Heart left ventricle (tissue), 16 donors: ENCODE results near the gene AP3S2. TPM values are rescaled to one million over a fixed set of nuclear protein-coding genes. Genes with fewer than 3 reads are reported as not detected.
"Not testable (repeated sequence)": the region's sequence is repeated elsewhere in the genome, so short reads cannot be mapped to it uniquely, and the experiment has no call there.

Experiments
- ATAC-seq, 4 donors: fragments of 200-7000 bp; cut with Tn5 transposase; one replicate each; pipeline ENCODE4 v1.9.1; 2020 to 2022; ENCODE audit warnings: moderate library complexity in 4 of 4, mild to moderate bottlenecking in 3 of 4, moderate number of reproducible peaks in 1 of 4
- DNase-seq, 5 donors: peaks; one replicate each; pipeline ENCODE4 v3.0.0-alpha.2; 2020
- H3K27ac ChIP-seq, 12 donors: fragments of 200-600 bp; sonication (generic) in 4 of 12; one replicate each; pipeline versions ENCODE4 v1.5.0 to v1.8.0; 2016 to 2022; ENCODE audit warnings: mild to moderate bottlenecking in 2 of 12
- H3K27me3 ChIP-seq, 9 donors: fragments of 200-600 bp; sonication (generic) in 2 of 9; one replicate each; pipeline versions ENCODE4 v1.5.1 to v1.8.0; 2016 to 2022; ENCODE audit warnings: mild to moderate bottlenecking in 3 of 9
- H3K36me3 ChIP-seq, 9 donors: fragments of 200-600 bp; sonication (generic) in 2 of 9; one replicate each; pipeline versions ENCODE4 v1.5.0 to v1.8.0; 2018 to 2022; ENCODE audit warnings: mild to moderate bottlenecking in 2 of 9
- H3K4me1 ChIP-seq, 12 donors: fragments of 200-600 bp; sonication (generic) in 4 of 12; one replicate each; pipeline versions ENCODE4 v1.5.0 to v1.8.0; 2016 to 2022; ENCODE audit warnings: mild to moderate bottlenecking in 3 of 12
- H3K4me3 ChIP-seq, 12 donors: fragments of 200-600 bp; sonication (generic) in 4 of 12; one replicate each; pipeline versions ENCODE4 v1.5.0 to v1.8.0; 2017 to 2022; ENCODE audit warnings: mild to moderate bottlenecking in 9 of 12, moderate library complexity in 4 of 12
- H3K9me3 ChIP-seq, 12 donors: fragments of 200-600 bp; sonication (generic) in 4 of 12; one replicate each; pipeline versions ENCODE4 v1.5.0 to v1.8.0; 2016 to 2022; ENCODE audit warnings: mild to moderate bottlenecking in 1 of 12
- POLR2A ChIP-seq, 2 donors: fragments of 450-650 bp; IDR thresholded peaks; one replicate each; pipeline ENCODE4 v1.6.1; 2017; ENCODE audit warnings: antibody characterized with exemption in 2 of 2, mild to moderate bottlenecking in 2 of 2, moderate library complexity in 2 of 2
- WGBS, 4 donors: extraction: QIAGEN DNeasy Blood & Tissue Kit in 2 of 4; methylation state at CpG; one replicate each; pipeline versions ENCODE4 v1.1.5 to v1.1.7; 2013 to 2018; 5-methylcytosine and 5-hydroxymethylcytosine counted together
- intact Hi-C, 10 donors: fragments of 100-400 bp; cut with DNase I; formaldehyde crosslinking; loops; one replicate each; pipeline versions ENCODE4 v1.11.1 to v1.14.2; 2022
- polyA plus RNA-seq, 2 donors: library from polyadenylated mRNA; stranded (reverse); fragments of 200-250 nt; gene quantifications; one replicate each; pipeline ENCODE4 v1.2.3, GENCODE V29; 2013
- total RNA-seq, 9 donors: library from RNA; depleted of rRNA in 2 of 9; stranded (reverse); fragments of >200 nt in 2 of 9; fragmentation: NEBNext Ultra II Directional in 3 of 9; extraction: Animal tissue kit (Norgen Biotek cat#: 25700) in 3 of 9; gene quantifications; one replicate each; pipeline versions ENCODE4 v1.1.0 to v1.2.4, GENCODE V29; 2016 to 2023
- TF ChIP-seq, protein P1 (sequence below), 12 donors: fragments of 200-600 bp; sonication (generic) in 4 of 12; IDR thresholded peaks; one replicate each; pipeline versions ENCODE4 v1.5.0 to v1.8.0; 2018 to 2022; ENCODE audit warnings: antibody characterized with exemption in 12 of 12, mild to moderate bottlenecking in 5 of 12
- donor health status: ischemic (EF 13 %, LVEDD 7.1; RV severe dilation, severe dysfunction).
- donor health status: healthy with polysubstance abuse.
- donor health status: DM: no; HTN: yes; CAD: no.
- donor health status: DM: no; HTN: no; CAD: no.
- donor health status: ischemic (EF 25% LVEDD 6.9; RV normal size, moderate dysfunction).
- donor health status: ischemic (EF 25% LVEDD 5.7; RV mildly dilated, moderate dysfunction).
- donor health status: healthy.
- donor health status: DM: yes; HTN: yes; CAD: no.
- donor health status: ischemic (EF 35%, LVEDD 5.7; RV mildly dilated, moderate dysfunction).
- donor health status: nonischemic (EF 11% LVEDD 7.7; RV severe dilation, severe dysfunction).
- donor health status: DM: yes; HTN: yes; CAD: no.
- donor health status: PGD.
- donor health status: ischemic (EF 29% LVEDD 5.4; RV normal size, mild dysfunction).
- donor health status: nonischemic (EF 23%, LVEDD 6.1; RV moderate dilation, normal function).

AP3S2 gene
- total and polyA plus RNA-seq, 11 donors: 15.4 to 64.6 (median 43.3) TPM

DNA sequence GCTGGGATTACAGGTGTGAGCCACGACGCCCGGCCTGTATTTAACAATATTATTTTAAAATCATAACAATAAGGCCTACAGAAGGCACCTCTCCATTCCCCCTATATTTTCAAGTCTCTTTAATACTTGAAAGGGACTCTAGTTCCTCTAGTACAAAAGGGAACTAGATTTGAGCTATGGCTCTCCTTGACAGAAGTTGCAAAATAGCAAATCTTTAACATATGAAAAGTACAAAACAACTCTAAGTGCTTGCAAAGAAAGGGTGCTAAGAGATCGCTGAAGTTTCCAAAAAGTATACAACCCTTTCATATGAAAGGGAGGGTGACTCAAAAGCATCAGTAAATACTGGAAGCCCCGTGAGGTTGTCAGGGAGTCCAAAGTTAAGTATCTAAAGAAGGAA is 23.8 kb downstream of the AP3S2 start:
- Histone ChIP-seq H3K4me1 (peaks cover 0 to 18% (median 0%) of the 10 kb centered on the region in 12 donors), H3K4me3 (no peak overlapping the region), H3K27ac (no peak overlapping the region), H3K27me3 (no peaks in the 10 kb centered on the region), H3K36me3 (peaks cover 0 to 60% (median 38%) of the 10 kb centered on the region in 9 donors), H3K9me3 (no peaks in the 10 kb centered on the region)
- 93 to 98% (median 95%) methylated on average over 5 of the region's 5 CpGs for WGBS, 4 donors
- TF ChIP-seq POLR2A (IDR thresholded peaks at IDR 0.05): no peak
- TF ChIP-seq, protein P1, sequence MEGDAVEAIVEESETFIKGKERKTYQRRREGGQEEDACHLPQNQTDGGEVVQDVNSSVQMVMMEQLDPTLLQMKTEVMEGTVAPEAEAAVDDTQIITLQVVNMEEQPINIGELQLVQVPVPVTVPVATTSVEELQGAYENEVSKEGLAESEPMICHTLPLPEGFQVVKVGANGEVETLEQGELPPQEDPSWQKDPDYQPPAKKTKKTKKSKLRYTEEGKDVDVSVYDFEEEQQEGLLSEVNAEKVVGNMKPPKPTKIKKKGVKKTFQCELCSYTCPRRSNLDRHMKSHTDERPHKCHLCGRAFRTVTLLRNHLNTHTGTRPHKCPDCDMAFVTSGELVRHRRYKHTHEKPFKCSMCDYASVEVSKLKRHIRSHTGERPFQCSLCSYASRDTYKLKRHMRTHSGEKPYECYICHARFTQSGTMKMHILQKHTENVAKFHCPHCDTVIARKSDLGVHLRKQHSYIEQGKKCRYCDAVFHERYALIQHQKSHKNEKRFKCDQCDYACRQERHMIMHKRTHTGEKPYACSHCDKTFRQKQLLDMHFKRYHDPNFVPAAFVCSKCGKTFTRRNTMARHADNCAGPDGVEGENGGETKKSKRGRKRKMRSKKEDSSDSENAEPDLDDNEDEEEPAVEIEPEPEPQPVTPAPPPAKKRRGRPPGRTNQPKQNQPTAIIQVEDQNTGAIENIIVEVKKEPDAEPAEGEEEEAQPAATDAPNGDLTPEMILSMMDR (IDR thresholded peaks at IDR 0.05): no peak
- DNase-seq (no peak), ATAC-seq (no peak)
- intact Hi-C loops: no loop called here

DNA sequence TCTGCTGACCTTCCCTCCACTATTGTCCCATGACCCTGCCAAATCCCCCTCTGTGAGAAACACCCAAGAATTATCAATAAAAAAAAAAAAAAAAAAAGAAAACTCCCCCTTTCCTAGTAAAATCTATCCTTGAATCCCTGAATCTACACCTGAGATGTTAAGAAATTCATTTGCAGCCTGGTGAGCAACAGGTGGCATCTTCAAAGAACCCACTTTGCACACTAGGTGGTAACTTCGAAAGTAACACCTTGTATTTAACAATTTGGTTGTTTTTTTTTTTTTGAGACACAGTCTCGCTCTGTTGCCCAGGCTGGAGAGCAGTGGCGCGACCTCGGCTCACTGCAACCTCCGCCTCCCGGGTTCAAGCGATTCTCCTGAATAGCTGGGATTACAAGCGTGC is 24.3 kb downstream of the AP3S2 start:
- H3K27me3 ChIP-seq, H3K4me3 ChIP-seq, ATAC-seq, DNase-seq, intact Hi-C loops, H3K9me3 ChIP-seq, H3K27ac ChIP-seq: not testable (repeated sequence)
- Histone ChIP-seq H3K4me1 (peaks cover 0 to 15% (median 0%) of the 10 kb centered on the region in 12 donors), H3K36me3 (peaks cover 0 to 64% (median 39%) of the 10 kb centered on the region in 9 donors)
- WGBS, 4 donors: 93 to 98% (median 98%) methylated on average over 9 of the region's 9 CpGs

DNA sequence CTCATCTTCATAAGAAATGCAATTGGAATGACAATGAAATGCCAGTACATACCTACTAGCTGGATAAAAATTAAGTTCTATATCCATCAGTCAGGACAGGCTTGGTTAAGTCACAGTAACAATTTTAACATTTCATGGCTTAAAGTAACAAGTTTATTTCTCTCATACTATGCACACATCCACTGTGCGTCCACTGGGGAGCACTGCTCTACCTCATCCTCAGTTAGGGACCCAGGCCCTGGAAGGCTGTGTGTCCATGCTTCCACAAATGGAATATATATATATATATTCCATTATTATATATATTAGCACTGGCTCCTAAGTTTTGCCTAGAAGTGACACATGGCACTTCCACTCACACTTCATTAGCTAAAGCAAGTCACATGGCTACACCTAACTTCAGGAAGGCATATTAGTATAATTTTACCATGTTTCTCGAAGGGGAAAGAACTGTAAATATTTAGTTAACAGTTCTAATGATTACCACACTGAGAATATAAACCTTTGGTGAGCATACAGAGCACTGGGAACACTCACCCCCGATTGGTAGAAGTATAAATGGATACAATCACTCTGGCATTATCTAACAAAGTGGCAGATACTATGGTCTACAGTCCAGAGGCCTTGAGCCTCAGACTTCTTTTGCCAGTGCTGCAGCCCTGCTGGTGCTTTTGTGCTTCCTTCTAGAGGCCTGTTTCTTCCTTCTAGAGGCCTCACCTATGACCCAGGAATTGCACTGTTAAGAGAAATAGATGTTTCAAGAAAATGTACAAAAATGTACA is 28.6 kb downstream of the AP3S2 start:
- Histone ChIP-seq H3K4me1 (peaks cover 0 to 16% (median 0%) of the 10 kb centered on the region in 12 donors), H3K4me3 (no peak overlapping the region), H3K27ac (no peak overlapping the region), H3K9me3 (no peaks in the 10 kb centered on the region), H3K36me3 (peaks cover 0 to 72% (median 45%) of the 10 kb centered on the region in 9 donors), H3K27me3 (no peaks in the 10 kb centered on the region)
- intact Hi-C loops: no loop called here
- 61 to 85% (median 80%) methylated on average over 3 of the region's 3 CpGs for WGBS, 4 donors
- DNase-seq (no peak), ATAC-seq (peak in 1 of 4 donors; percentile 44)
- TF ChIP-seq, protein P1 (IDR thresholded peaks at IDR 0.05): no peak
- no peak for TF ChIP-seq POLR2A (IDR thresholded peaks at IDR 0.05)

DNA sequence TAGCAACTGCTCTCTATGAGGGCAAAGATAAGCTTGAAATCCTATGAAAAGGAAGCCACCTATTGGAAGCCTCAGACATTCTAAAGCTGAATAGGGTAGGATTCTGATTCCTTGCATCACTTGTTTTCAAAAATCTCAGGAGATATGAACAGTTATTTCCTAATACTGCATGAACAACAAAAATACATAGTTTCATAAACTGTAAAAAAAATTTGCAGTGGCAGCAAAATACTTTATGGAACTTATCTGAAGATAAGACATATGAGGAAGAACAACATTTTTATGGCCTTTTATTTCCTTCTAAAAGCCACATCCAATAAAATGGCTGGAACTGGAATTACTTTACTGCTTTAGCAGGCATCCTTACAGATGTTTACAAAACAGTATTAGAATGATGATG is 29.9 kb downstream of the AP3S2 start:
- Histone ChIP-seq H3K36me3 (peaks cover 0 to 72% (median 43%) of the 10 kb centered on the region in 9 donors), H3K4me1 (peaks cover 0 to 9% (median 0%) of the 10 kb centered on the region in 12 donors), H3K27me3 (no peaks in the 10 kb centered on the region), H3K4me3 (no peak overlapping the region), H3K9me3 (no peaks in the 10 kb centered on the region), H3K27ac (no peak overlapping the region)
- no peak for ATAC-seq
- no peak for DNase-seq
- intact Hi-C loops: no loop called here
- TF ChIP-seq, protein P1 (IDR thresholded peaks at IDR 0.05): no peak
- no peak for TF ChIP-seq POLR2A (IDR thresholded peaks at IDR 0.05)
